ENCODE data around the gene STAT5B. TPM values are rescaled to one million over a fixed set of nuclear protein-coding genes. Genes with fewer than 3 reads are reported as not detected.

STAT5B gene
- total and polyA plus RNA-seq, 9 of the 15 experiments (the other 6 are each of a cell fraction or from before 2014, with no cell fraction given): 20.8 to 176 (median 92.4) TPM

DNA sequence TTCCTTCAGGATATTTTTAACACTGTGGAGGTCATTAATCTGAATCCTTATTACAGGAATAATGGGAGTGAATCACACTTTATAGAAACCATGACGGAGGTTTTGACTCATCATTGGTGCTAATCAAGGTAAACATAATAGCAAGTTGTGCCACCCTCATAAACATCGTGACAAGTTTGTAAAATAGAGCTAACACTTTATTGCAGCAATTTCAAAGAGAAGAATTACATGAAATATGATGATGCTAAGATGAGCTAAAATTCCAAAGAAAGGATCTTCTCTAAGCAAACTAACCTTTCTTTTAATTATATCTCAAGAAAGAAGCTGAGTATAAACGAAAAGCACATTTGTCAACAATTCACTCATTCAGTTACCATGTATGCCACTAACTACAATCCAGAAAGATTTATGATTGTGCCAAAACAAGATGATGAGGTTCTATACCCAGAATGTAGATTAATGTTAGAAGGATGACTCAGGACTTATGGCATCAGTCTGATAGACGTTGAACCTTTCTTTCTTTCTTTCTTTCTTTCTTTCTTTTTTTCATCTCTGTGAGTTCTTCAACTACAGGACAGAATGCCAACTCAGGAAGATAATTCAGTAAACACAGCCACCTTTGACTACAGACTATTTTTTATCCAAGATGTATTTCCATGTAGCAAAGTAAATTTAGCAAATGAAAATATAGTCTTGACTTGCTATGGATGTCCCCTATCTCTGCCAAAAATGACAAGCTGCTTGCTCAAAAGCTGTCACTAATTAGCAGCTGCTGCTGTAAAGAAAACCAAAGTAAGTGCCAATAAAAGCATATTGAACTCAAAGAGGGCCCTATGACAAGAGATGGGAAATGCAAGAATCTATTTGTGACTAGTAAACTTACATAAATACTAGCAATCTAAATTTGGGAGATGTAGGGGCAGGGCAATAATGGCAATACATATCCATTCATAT is 23.3 kb downstream of the STAT5B start (continued):
- TF ChIP-seq, protein P1, sequence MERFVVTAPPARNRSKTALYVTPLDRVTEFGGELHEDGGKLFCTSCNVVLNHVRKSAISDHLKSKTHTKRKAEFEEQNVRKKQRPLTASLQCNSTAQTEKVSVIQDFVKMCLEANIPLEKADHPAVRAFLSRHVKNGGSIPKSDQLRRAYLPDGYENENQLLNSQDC (CRISPR knock-in tag; IDR thresholded peaks at IDR 0.05): no peak
- TF ChIP-seq MTA1 (IDR thresholded peaks at IDR 0.05; ENCODE audit: borderline replicate concordance) (no peak), XRCC4 (IDR thresholded peaks at IDR 0.05; ENCODE audit: extremely low read depth, insufficient read depth, insufficient read length) (no peak), KLF16 (IDR thresholded peaks at IDR 0.05) (no peak), FOS (IDR thresholded peaks at IDR 0.05; ENCODE audit: extremely low read depth, insufficient read length) (no peak), BACH1 (tag; IDR thresholded peaks at IDR 0.05) (no peak), MEIS2 (IDR thresholded peaks at IDR 0.05; ENCODE audit: partially characterized antibody) (peak; percentile 95), ZBTB8A (IDR thresholded peaks at IDR 0.05; ENCODE audit: partially characterized antibody) (no peak), ZNF175 (CRISPR knock-in tag; IDR thresholded peaks at IDR 0.05; ENCODE audit: low read depth) (no peak), NCOA4 (IDR thresholded peaks at IDR 0.05; ENCODE audit: partially characterized antibody) (no peak), LEF1 (IDR thresholded peaks at IDR 0.05) (0 out of 2 replicates have a peak, but pooled peaks have one; percentile 22), ZNF586 (CRISPR knock-in tag; conservative IDR thresholded peaks at IDR 0.05) (no peak), SUPT5H (IDR thresholded peaks at IDR 0.05) (no peak), PCBP2 (IDR thresholded peaks at IDR 0.05; ENCODE audit: low read depth, low read length, poor library complexity, severe bottlenecking) (no peak), ZNF12 (CRISPR knock-in tag; IDR thresholded peaks at IDR 0.05) (no peak), MCM5 (IDR thresholded peaks at IDR 0.05; ENCODE audit: low read depth) (no peak), MECOM (CRISPR knock-in tag; IDR thresholded peaks at IDR 0.05) (no peak), PML (IDR thresholded peaks at IDR 0.05; ENCODE audit: low read length) (no peak), ERF (CRISPR knock-in tag; IDR thresholded peaks at IDR 0.05) (no peak), BRD4 (IDR thresholded peaks at IDR 0.05) (no peak)
- TF ChIP-seq, protein P2, sequence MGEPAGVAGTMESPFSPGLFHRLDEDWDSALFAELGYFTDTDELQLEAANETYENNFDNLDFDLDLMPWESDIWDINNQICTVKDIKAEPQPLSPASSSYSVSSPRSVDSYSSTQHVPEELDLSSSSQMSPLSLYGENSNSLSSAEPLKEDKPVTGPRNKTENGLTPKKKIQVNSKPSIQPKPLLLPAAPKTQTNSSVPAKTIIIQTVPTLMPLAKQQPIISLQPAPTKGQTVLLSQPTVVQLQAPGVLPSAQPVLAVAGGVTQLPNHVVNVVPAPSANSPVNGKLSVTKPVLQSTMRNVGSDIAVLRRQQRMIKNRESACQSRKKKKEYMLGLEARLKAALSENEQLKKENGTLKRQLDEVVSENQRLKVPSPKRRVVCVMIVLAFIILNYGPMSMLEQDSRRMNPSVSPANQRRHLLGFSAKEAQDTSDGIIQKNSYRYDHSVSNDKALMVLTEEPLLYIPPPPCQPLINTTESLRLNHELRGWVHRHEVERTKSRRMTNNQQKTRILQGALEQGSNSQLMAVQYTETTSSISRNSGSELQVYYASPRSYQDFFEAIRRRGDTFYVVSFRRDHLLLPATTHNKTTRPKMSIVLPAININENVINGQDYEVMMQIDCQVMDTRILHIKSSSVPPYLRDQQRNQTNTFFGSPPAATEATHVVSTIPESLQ (CRISPR knock-in tag; IDR thresholded peaks at IDR 0.05): no peak
- TF ChIP-seq, protein P3, sequence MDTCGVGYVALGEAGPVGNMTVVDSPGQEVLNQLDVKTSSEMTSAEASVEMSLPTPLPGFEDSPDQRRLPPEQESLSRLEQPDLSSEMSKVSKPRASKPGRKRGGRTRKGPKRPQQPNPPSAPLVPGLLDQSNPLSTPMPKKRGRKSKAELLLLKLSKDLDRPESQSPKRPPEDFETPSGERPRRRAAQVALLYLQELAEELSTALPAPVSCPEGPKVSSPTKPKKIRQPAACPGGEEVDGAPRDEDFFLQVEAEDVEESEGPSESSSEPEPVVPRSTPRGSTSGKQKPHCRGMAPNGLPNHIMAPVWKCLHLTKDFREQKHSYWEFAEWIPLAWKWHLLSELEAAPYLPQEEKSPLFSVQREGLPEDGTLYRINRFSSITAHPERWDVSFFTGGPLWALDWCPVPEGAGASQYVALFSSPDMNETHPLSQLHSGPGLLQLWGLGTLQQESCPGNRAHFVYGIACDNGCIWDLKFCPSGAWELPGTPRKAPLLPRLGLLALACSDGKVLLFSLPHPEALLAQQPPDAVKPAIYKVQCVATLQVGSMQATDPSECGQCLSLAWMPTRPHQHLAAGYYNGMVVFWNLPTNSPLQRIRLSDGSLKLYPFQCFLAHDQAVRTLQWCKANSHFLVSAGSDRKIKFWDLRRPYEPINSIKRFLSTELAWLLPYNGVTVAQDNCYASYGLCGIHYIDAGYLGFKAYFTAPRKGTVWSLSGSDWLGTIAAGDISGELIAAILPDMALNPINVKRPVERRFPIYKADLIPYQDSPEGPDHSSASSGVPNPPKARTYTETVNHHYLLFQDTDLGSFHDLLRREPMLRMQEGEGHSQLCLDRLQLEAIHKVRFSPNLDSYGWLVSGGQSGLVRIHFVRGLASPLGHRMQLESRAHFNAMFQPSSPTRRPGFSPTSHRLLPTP (IDR thresholded peaks at IDR 0.05; ENCODE audit: borderline replicate concordance, extremely low read depth, insufficient read length): no peak
- TF ChIP-seq, protein P4, sequence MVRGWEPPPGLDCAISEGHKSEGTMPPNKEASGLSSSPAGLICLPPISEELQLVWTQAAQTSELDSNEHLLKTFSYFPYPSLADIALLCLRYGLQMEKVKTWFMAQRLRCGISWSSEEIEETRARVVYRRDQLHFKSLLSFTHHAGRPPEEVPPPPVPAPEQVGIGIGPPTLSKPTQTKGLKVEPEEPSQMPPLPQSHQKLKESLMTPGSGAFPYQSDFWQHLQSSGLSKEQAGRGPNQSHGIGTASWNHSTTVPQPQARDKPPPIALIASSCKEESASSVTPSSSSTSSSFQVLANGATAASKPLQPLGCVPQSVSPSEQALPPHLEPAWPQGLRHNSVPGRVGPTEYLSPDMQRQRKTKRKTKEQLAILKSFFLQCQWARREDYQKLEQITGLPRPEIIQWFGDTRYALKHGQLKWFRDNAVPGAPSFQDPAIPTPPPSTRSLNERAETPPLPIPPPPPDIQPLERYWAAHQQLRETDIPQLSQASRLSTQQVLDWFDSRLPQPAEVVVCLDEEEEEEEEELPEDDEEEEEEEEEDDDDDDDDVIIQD (CRISPR knock-in tag; IDR thresholded peaks at IDR 0.05): no peak

Measured in K562 (cell line).